ENCODE data around the gene CROCC2.
A peak's percentile ranks its signal among the peaks of the same experiment; 100 is the strongest.

Gene CROCC2

DNA sequence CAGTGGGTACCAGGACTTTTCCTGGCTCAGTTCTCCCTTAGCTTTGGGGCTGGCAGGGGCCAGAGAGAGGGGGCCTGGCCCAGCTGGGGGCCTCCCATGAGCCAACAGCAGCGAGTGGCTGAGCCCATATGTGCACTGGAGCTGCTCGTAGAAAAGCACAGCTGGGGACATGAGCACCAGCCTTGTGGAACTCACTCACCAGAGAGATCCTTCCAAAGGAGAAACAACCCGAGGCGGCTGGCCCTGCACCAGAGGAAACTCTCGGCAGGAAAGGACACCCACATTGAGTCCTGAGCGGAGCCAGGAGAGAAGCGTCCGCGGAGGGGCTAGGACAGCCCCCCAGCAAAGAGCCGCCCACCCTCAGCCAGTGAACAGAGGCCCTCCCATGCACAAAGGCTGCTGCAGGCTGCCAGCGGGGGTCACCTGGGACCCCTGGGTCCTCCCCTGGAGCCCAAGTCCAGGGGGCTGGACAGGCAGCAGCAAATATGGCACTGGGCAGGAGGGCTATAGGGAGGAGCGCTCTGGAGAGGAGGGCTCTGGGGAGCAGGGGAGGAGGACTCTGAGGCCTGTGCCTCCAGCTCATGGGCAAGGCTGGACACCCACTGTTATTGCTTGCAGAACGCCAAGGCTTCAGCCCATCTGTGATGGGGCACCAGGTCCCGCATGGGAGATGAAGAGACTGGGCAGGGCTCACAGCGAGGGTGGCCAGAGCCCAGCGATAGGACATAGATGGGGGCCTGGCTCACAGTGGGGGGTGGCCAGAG lies 50.2 kb downstream of the CROCC2 start:
- DNase-seq (ENCODE audit: low read depth): no peak

DNA sequence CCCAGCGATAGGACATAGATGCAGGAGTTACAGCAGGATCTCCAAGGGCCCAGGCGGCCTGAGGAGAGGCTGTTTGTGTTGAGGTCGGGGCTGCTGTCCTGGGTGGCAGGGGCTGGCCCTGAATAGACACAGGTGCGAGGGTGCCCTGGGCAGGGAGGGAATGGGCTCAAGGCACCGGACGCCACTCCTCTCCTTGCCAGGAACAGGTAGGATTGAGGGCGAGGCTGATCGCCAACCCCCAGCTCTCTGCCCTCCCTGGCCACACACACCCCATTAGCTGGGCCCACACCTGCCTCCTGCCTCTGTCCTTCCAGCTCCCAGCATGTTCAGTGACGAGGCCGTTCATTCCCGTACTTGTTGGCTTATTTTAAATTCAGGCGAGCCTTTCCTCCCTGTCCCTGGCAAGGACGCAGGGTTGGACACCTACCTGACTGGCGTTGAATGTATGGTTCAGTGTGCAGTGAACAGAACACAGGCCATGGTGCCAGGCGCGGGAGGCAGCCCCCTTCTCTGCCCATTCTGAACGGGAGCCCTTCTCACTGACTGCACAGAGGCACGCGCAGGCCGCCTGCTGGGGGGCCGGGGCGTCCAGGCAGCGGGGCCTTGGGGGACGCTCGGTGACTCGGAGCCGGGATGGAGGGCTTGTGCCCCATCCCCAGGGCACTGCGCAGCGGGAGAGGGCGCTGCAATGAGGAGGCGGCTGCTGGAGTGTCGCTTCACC lies 51.0 kb downstream of the CROCC2 start:
- DNase-seq (ENCODE audit: low read depth): no peak

GRCh38 chr2:240957656-240958365 lies 51.7 kb downstream of the CROCC2 start:
- no peak for DNase-seq (ENCODE audit: low read depth)

GRCh38 chr2:240958366-240959213 lies 52.5 kb downstream of the CROCC2 start:
- no peak for DNase-seq (ENCODE audit: low read depth)

DNA sequence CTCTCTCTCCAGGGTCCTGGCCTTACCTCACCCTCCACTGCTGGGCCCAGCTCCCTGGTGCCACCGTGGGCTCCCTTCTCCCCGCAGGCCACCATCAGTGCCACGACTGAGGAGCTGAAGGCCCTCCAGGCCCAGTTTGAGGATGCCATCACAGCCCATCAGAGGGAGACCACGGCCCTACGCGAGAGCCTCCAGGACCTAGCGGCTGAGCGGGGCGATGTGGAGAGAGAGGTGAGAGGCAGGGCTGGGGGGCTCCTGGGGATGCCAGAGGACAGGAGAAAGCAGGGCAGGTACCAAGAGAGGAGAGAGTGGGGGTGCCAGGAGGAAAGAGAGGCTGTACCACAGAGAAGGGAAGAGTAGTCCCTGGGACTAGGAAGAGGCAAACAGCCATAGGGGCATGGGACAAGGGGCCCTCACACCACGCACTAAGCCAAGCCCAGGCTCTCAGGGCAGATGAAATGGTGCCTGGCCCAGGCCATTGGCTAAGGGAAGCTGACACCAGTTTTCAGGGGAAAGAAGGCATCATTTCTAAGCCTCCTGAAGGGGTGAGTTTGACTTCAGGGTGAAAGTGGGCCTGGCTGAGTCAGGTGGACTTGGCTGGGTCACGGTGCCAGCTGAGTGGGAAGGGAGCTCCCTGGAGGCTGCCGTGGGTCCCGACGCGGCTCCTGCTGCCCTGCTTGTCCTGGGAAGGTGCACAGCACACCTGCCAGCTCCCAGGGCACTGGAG lies 53.2 kb downstream of the CROCC2 start:
- no peak for DNase-seq (ENCODE audit: low read depth)

GRCh38 chr2:240959941-240960308 lies 53.8 kb downstream of the CROCC2 start:
- DNase-seq (ENCODE audit: low read depth): no peak

DNA sequence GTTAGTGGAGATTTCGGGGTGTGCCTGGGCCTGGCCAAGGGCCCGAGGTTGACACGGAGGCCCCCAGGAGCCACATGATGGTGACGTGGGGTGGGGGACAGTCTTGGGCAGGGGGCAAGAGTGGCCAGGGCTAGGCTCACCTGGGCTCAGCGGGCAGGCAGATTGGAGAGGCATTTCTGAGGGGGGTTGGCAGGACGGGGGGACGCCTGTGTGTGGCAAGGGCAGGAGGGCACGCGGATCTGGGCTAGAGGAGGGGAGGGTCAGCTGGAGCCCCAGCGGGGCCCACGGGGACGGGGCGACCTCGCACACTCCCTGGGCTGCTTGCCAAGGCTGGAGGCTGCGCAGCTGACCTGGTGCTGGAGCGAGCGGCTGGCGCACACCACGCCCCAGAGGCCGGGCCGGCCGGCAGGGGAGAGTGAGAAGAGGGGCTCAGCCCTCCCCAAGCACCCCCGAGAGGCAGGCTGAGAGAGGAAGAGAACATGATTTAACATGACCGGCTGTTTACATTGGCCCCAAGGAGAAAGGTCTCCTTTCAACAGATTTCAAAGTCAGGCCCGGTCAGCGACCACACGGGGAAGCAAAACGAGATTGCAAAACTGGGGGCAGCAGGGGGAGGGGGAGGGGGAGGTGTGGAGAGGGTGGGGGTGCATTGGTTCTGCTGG lies 54.3 kb downstream of the CROCC2 start:
- DNase-seq (ENCODE audit: low read depth): peak; percentile 77

- peak; percentile 44 for DNase-seq (ENCODE audit: low read depth)
Measured at GRCh38 chr2:240960971-240961876, 55.1 kb downstream of the CROCC2 start.

DNA sequence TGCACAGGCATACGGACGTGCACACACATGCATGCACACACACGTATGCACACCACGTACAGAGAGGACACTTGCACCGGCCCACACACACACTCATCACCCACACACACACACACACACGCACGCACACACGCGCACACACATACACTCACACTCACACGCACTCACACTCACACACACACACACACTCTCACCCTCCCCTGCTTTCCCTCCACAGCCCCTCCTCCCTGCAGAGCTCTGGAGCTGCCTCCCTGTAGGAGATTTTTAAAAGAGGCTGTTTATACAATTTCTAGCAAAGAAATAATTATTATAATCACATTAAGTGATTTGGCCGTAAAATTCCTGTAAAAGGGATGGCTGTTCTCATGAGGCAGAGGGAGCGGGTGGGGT lies 55.8 kb downstream of the CROCC2 start:
- no peak for DNase-seq (ENCODE audit: low read depth)

- peak; percentile 35 for DNase-seq (ENCODE audit: low read depth)
Measured at GRCh38 chr2:240962300-240963064, 56.3 kb downstream of the CROCC2 start.

- DNase-seq (ENCODE audit: low read depth): no peak
Measured at GRCh38 chr2:240963065-240963867, 57.1 kb downstream of the CROCC2 start.

- no peak for DNase-seq (ENCODE audit: low read depth)
Measured at GRCh38 chr2:240963868-240964703, 58.0 kb downstream of the CROCC2 start.

DNA sequence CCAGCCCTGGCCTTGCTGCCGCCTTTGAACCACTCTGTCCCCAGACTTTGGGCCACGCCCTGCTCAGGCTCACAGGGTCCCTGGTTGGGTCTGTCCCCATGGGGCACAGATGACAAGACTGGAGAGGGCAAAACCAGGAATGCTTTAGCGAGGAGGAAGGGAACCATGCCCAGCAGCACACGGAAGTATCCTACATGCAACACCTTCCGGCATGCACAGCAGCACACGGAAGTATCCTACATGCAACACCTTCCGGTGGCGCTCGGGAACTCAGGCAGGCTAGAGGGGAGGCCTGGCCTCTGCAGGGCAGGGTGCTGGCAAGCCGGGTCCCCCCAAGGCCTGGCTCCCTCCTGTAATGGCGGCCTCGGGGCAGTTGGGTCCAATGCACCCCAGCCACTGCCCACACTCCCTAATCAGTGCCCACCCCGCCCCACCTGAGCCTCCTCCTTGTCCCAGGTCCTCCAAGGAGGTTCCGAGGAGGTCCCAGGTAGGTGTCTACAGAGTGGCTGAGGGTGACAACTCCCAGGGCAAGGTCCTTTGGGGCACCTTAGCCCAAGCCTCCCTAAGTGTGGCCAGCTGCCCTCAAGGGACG lies 58.7 kb downstream of the CROCC2 start:
- no peak for DNase-seq (ENCODE audit: low read depth)

- no peak for DNase-seq (ENCODE audit: low read depth)
Measured at GRCh38 chr2:240965296-240965904, 59.3 kb downstream of the CROCC2 start.

GRCh38 chr2:240965905-240966456 lies 59.8 kb downstream of the CROCC2 start:
- DNase-seq (ENCODE audit: low read depth): no peak

GRCh38 chr2:240966457-240966905 lies 60.3 kb downstream of the CROCC2 start:
- DNase-seq (ENCODE audit: low read depth): no peak
